IPS-NIHi11 (cell line): ENCODE data around the gene MNX1.

Experiments used
- DNase-seq: peaks from one replicate; pipeline ENCODE4 v3.0.0; 2012; ENCODE audit warnings: mixed read lengths, low spot score

MNX1 gene

DNA sequence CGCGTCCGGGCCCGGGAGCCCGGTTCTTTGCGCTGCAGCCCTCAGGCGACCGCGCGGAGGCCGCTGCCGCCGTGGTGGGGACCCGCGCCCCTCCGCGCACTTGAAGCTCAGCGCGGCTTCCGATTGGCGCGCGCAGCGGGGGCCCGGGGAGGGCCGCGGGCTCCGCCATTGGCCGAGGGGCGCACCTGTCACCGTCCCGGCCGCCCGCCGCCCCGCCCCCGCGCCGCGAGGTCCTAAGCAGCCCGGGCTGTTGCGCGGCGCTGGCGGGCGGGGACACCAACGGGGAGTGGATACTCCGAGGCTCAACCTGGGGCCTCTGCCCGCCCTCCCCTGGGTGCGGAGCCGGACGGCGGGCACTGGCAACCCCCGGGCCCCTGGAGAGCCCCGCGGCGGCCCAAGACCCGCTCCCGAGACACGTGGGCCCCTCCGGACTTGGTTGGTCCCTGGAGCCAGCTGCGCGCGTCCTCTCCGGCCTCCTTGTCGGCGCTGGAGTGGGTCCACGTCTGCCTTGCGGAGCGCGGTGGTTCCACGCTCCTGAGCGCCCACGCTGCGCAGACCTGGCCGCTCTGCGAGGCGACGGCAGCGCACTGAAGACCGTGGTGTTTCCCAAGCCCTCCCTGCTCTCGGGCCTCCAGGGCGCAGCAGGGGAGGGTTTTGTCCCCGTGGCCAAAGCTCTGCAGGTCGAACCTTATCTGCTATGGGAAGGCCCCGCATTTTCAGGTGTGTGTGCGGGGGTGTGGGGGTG is at the start of gene MNX1:
Gene MNX1, minus strand, starts transcription at position 76 of the 745 bp plus-strand sequence. CDS start 313 bp downstream, outside the sequence.
- peak; percentile 96 for DNase-seq

GRCh38 chr7:157059534-157059933 is 49.1 kb upstream of the MNX1 start:
- no peak for DNase-seq

DNA sequence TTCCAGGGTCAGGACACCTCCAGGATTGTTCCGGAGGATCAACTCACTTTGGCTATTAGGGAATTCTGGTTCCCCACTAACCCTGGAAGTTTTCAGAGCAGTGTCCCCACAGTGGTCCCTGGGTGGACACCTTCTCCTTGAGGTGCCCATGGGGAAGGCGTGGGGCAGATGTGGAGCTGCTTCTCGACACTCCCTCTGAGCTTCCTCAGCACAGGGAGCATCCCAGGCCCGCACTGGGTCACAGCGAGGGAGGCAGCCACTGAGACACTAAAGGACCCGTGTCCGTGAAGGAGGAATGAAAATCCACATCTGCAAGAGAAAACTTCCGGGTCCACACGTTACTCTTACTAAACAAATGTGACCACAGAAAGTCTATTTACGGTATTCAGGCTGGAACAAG is 48.2 kb upstream of the MNX1 start:
- no peak for DNase-seq

DNA sequence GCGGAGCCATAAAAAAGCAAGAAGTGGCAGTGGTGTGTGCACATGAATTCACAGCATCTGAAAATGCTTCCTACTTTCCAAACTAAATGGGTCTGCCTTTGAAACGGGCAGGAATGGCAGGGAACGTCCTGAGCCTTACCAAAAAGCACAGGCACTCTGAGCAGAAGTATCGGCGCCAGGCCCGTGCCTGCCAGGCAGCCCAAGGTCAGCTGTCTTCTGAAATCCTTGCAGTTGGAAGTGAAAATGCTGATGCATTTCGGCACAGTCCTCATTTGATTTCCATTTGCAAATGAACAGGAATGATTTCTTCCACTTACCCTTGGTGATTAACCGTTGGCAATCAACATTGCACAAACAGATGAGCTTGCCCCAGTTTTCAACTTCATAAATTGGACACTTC is 47.6 kb upstream of the MNX1 start:
- DNase-seq: no peak

DNA sequence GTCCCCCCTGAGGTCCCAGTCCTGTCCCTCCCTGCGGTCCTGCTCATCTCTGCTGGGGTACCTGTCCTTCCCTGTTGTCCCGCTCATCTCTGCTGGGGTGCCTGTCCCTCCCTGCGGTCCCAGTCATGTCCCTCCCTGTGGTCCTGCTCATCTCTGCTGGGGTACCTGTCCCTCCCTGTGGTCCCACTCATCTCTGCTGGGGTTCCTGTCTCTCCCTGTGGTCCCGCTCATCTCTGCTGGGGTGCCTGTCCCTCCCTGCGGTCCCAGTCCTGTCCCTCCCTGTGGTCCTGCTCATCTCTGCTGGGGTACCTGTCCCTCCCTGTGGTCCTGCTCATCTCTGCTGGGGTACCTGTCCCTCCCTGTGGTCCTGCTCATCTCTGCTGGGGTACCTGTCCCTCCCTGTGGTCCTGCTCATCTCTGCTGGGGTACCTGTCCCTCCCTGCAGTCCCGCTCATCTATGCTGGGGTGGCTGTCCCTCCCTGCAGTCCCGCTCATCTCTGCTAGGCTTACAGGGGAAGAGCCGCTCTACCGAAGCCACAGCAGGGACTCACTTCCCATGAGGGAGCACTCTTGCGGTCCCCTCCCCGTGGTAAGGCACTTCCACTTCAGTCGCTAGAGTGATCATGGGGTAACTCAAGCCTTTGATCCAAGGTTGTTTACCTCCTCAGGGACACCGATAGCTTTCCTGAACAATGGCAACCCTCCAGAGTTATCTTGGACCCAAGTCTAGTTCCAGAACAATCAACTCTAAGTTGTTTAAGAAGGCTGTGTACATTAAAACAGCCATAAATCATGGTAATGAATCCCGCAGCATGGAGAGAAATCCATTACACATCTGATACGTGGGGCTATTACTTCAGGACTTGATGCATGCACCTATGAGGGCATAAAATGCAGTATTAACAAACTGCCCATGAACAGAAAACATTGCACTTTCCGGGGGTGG is 46.8 kb upstream of the MNX1 start:
- DNase-seq: peak; percentile 3

GRCh38 chr7:157056246-157056645 is 45.8 kb upstream of the MNX1 start:
- DNase-seq: no peak

DNA sequence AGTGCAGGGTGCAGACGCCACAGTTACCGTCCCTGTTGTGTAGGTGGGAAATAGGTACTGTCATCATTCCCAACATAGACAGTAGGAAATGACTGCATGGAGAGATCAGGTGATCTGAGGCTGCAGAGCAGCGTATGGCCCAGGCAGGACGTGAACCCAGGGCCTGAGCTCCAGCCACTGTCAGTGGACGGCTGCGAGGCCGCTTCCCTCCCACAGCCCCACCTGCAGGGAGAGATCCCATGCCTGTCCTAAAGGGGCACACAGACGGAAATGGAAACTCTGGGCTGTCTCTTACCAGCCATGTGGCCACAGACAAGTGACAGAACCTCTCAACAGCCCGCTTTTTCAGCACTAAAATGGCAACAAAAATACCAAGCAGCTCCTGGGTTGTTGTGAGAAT is 44.5 kb upstream of the MNX1 start:
- DNase-seq: no peak

DNA sequence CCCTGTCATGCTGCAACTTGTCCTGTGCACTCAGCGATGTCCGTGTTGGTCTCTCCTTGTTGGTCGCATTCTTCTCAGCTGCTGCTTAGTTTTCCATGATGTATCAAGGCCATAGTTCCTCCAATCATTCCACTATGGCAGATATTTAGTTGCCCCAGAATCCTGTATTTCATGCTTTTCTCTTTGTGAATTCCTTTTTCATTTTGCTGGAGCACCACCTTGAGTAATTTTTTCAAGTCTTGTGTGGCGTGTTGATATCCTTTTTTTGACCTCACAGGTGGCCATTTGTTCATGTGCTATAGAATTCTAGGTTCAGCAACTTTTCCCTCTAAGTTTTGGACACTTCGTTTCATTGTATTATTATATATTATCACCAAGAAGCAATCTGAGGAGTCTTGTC is 42.7 kb upstream of the MNX1 start:
- DNase-seq: no peak

DNA sequence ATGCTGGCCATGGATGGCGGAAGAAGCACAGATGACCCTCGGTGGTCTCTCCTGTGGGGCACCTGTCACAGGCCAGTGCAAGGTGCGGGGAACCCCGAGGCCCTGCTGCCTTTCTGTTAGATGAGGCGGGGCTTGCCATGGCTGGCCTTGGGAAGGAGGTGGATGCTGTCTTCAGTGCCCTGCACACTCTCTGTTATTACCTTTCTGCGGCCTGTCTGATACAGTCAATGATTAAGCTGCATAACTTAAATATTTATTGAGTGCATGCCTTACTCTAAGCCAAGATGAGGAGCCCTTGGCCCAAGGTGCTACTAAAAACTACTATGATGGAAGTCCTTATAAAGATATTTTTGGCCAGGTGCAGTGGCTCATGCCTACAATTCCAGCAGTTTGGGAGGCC is 36.7 kb upstream of the MNX1 start:
- DNase-seq: no peak

DNA sequence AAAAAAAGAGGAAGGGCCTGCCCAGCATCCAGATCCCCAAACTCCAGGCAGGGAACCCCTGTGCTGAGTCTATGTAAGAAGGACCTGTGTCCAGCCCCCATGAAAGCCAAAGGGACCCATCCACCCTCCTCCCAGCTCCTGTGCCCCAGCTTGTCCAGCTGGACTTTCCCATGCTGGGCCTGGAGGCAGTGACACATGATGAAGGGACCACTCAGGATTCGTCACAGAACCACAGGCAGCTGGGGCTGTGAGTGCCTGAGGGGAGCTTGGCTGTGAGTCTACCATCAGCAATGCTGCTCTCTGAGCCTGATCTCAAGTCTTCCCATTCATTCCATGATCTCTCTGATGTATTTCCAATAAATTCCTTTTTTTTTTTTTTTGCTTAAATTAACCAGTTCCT is 36.2 kb upstream of the MNX1 start:
- DNase-seq: no peak

GRCh38 chr7:157044943-157045660 is 34.6 kb upstream of the MNX1 start:
- no peak for DNase-seq

- no peak for DNase-seq
Observed at GRCh38 chr7:157044147-157044687, 33.8 kb upstream of the MNX1 start.

DNA sequence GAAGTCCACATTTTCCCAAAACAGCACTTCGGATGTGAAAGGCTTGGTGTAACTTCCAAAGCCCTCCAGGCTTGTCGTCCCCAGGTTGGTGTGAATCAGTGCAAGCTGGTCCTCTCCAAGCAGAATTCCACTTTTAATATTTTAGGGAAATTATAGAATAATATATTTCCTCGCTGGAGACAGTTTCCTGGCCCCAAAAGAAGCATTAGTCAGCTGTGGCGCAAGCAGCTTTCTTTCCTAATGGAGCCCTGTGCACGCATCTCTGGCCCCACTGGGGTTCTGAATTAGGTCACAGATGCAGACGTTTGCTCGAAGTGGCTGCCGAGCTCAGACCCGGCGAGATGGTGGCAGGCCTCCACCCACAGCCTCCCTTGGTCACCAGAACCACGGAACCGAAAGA is 33.3 kb upstream of the MNX1 start:
- DNase-seq: no peak

GRCh38 chr7:157041514-157042277 is 31.2 kb upstream of the MNX1 start:
- DNase-seq: no peak

DNA sequence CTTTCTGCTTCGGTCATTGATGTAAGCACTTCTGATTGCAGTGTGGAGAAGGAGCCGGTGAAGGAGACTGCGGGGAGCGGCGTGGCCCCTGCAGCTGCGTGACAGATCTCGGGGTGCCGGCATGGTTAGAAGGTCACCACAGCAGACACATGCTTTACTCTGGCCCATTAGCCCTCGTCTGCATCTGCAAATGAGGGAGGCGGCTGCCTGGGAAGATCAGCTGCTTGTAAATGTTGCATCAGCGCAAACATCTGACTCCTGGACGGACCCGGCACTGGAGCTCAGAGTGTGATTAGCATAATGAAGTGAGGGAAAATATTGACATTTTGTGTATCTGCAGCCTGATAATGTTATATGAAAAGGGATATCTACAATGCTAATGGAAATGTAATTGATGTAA is 30.5 kb upstream of the MNX1 start:
- DNase-seq: no peak

GRCh38 chr7:157037635-157038034 is 27.2 kb upstream of the MNX1 start:
- DNase-seq: no peak

- no peak for DNase-seq
Observed at GRCh38 chr7:157037028-157037427, 26.6 kb upstream of the MNX1 start.

GRCh38 chr7:157035979-157036378 is 25.5 kb upstream of the MNX1 start:
- DNase-seq: no peak

- no peak for DNase-seq
Observed at GRCh38 chr7:157035302-157035701, 24.8 kb upstream of the MNX1 start.

DNA sequence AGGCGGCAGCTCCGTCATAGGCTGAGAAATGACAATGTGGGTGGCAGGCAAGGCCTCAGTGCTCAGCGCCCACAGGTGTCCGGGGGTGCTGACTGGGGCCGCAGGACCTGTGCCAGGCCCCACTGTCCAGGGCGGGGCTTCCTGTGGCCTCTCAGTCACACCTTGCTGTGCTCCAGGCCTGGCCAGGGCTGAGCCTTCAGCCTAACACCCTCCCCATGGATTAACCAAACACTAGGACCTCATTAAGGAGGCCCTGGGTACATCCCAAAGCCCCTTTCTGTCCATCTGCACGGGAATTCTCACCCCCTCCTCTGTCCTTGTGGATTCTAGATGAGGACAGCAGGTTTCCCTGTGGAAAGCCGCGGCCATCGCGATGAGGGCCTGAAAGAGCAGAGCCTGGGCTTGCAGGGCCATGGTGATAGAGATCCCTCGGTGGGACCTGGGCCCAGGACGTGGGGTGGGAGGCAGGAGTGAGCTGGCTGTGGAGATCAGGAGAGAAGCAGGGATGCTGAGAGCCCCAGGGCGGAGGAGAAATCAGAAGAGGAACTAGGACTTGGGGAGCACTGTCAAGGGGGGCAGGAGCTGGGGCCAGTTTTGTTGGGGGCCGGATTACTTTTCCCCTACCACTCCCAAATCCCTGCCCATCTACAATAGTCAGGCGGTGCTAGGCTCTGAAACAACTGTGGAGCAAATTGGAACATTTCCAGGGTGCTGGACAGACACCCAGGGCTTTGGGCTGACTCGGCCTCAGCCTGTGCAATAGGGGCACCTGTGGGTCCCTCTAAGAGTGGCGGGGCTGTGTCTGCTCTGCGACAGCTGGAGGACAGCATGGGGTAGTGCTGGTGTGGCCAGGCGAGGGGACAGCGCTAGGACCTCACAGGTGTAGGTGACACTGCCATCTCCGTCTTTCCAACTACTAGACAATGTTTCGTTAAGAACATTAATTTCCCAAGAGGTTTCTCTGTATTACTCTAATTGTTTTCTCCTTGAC is 23.3 kb upstream of the MNX1 start:
- no peak for DNase-seq
